Osteoblast (primary cell): Measurements from ENCODE around the gene PHIP. TPM values are rescaled to one million over a fixed set of nuclear protein-coding genes. Genes with fewer than 3 reads are reported as not detected.
A peak's percentile ranks its signal among the peaks of the same experiment; 100 is the strongest.

ENCODE experiments used
- DNase-seq: peaks from one replicate; pipeline ENCODE4 v3.0.0; 2011; ENCODE audit warnings: low spot score, mixed read lengths; ENCODE audit not compliant: insufficient read length; ENCODE audit errors: missing footprints
- H2AFZ ChIP-seq: 2 replicates; pipeline ENCODE4 v1.6.0; 2011; ENCODE audit warnings: mild to moderate bottlenecking, low read length
- H3K27ac ChIP-seq: 2 replicates; pipeline ENCODE4 v1.5.1; 2011; ENCODE audit warnings: mild to moderate bottlenecking, low read depth, low read length, moderate library complexity
- H3K27me3 ChIP-seq: 2 replicates; pipeline ENCODE4 v1.6.0; 2012; ENCODE audit warnings: mild to moderate bottlenecking, control low read depth, inconsistent platforms, low read length, moderate library complexity; ENCODE audit not compliant: insufficient read depth
- H3K36me3 ChIP-seq: 2 replicates; pipeline ENCODE4 v1.5.1; 2011; ENCODE audit warnings: mild to moderate bottlenecking, low read length, control low read depth, moderate library complexity; ENCODE audit not compliant: insufficient read depth
- H3K4me1 ChIP-seq: 2 replicates; pipeline ENCODE4 v1.5.1; 2011; ENCODE audit warnings: mild to moderate bottlenecking, low read length, control low read depth, moderate library complexity; ENCODE audit not compliant: insufficient read depth
- H3K4me2 ChIP-seq: 2 replicates; pipeline ENCODE4 v1.6.0; 2011; ENCODE audit warnings: mild to moderate bottlenecking, low read length; ENCODE audit not compliant: insufficient read depth
- H3K4me3 ChIP-seq: fragments of 200-600 bp; sonication (generic); 3 replicates; pipeline ENCODE4 v1.5.1; 2012; ENCODE audit warnings: mild to moderate bottlenecking, low read length, inconsistent platforms; ENCODE audit not compliant: insufficient read depth
- H3K79me2 ChIP-seq: 2 replicates; pipeline ENCODE4 v1.6.0; 2012; ENCODE audit warnings: mild to moderate bottlenecking, low read length, control low read depth, inconsistent platforms; ENCODE audit not compliant: insufficient read depth
- H3K9me3 ChIP-seq: 2 replicates; pipeline ENCODE4 v1.5.1; 2011; ENCODE audit warnings: low read depth, low read length, control low read depth
- H4K20me1 ChIP-seq: 2 replicates; pipeline ENCODE4 v1.6.0; 2012; ENCODE audit warnings: mild to moderate bottlenecking, low read length, control low read depth; ENCODE audit not compliant: insufficient read depth
- CTCF ChIP-seq: IDR thresholded peaks from 2 replicates; pipeline ENCODE4 v1.5.1; 2011; ENCODE audit warnings: mild to moderate bottlenecking, low read depth, low read length, moderate library complexity; ENCODE audit errors: extremely low read depth
- total RNA-seq: library from RNA; depleted of rRNA; stranded (reverse); fragments of >200 nt; gene quantifications from 2 replicates; pipeline ENCODE4 v1.2.3, GENCODE V29; 2012

Gene PHIP
- total RNA-seq, 1 donor, result 23.9 TPM

- Histone ChIP-seq H3K79me2 (peaks cover 14% of the 10 kb centered on the region), H3K27me3 (no peaks in the 10 kb centered on the region), H3K36me3 (no peaks in the 10 kb centered on the region), H3K4me3 (no peak overlapping the region), H4K20me1 (no peaks in the 10 kb centered on the region), H3K27ac (no peak overlapping the region), H3K9me3 (no peaks in the 10 kb centered on the region), H3K4me2 (no peak overlapping the region), H3K4me1 (peaks cover 29% of the 10 kb centered on the region), H2AFZ (no peak overlapping the region)
- TF ChIP-seq CTCF, result no peak
- DNase-seq, result no peak
Observed at GRCh38 chr6:79034865-79035264, 43.2 kb downstream of the PHIP start.

GRCh38 chr6:79033279-79033678 lies 44.8 kb downstream of the PHIP start:
- peaks cover 10% of the 10 kb centered on the region for H3K79me2 ChIP-seq
- no peak overlapping the region for H3K4me2 ChIP-seq
- H3K36me3 ChIP-seq, result no peaks in the 10 kb centered on the region
- no peak for DNase-seq
- peaks cover 37% of the 10 kb centered on the region for H3K4me1 ChIP-seq
- H2AFZ ChIP-seq, result no peak overlapping the region
- H3K27me3 ChIP-seq, result no peaks in the 10 kb centered on the region
- H3K27ac ChIP-seq, result no peak overlapping the region
- no peak for TF ChIP-seq CTCF
- no peaks in the 10 kb centered on the region for H3K9me3 ChIP-seq
- no peak overlapping the region for H3K4me3 ChIP-seq
- H4K20me1 ChIP-seq, result no peaks in the 10 kb centered on the region

- Histone ChIP-seq H3K27ac (peak overlapping the region; percentile 56), H3K9me3 (no peaks in the 10 kb centered on the region), H3K4me1 (peaks cover 37% of the 10 kb centered on the region), H3K79me2 (peaks cover 14% of the 10 kb centered on the region), H3K4me3 (no peak overlapping the region), H3K36me3 (no peaks in the 10 kb centered on the region), H2AFZ (no peak overlapping the region), H3K27me3 (no peaks in the 10 kb centered on the region), H4K20me1 (no peaks in the 10 kb centered on the region), H3K4me2 (peak overlapping the region; percentile 72)
- no peak for TF ChIP-seq CTCF
- DNase-seq, result peak; percentile 17
Observed at GRCh38 chr6:79031821-79032590, 46.0 kb downstream of the PHIP start.

GRCh38 chr6:79030511-79030910 lies 47.5 kb downstream of the PHIP start:
- no peak overlapping the region for H2AFZ ChIP-seq
- H3K4me3 ChIP-seq, result no peak overlapping the region
- no peaks in the 10 kb centered on the region for H4K20me1 ChIP-seq
- H3K9me3 ChIP-seq, result no peaks in the 10 kb centered on the region
- no peaks in the 10 kb centered on the region for H3K36me3 ChIP-seq
- no peak for DNase-seq
- peaks cover 14% of the 10 kb centered on the region for H3K79me2 ChIP-seq
- peaks cover 37% of the 10 kb centered on the region for H3K4me1 ChIP-seq
- no peak overlapping the region for H3K27ac ChIP-seq
- no peaks in the 10 kb centered on the region for H3K27me3 ChIP-seq
- no peak for TF ChIP-seq CTCF
- H3K4me2 ChIP-seq, result no peak overlapping the region
